ENCODE results near the gene NCOA1. TPM values are rescaled to one million over a fixed set of nuclear protein-coding genes. Genes with fewer than 3 reads are reported as not detected.

The NCOA1 gene
- polyA plus RNA-seq, 1 of the 3 experiments (the other 2 are of a cell fraction): 10.7 TPM

DNA sequence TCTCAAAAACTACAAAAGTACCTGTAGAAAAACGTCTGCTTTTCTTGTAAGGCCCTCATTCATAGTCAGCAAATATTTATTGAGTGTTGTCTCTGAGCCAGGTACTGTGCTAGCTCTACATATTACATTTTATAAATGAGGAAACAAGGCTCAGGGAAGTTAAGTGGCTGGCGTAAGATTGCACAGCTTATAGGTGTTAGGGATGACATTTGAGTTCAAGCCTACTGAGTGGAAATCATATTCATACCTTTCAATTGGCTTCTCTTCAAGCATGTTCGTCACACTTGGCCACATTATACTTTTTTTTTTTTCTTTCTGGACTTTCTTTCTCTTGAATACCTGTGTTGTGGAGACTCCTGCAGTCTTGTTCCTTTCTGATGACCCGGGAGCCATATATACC lies 5.9 kb downstream of the NCOA1 start (continued):
- TF ChIP-seq, protein P1, sequence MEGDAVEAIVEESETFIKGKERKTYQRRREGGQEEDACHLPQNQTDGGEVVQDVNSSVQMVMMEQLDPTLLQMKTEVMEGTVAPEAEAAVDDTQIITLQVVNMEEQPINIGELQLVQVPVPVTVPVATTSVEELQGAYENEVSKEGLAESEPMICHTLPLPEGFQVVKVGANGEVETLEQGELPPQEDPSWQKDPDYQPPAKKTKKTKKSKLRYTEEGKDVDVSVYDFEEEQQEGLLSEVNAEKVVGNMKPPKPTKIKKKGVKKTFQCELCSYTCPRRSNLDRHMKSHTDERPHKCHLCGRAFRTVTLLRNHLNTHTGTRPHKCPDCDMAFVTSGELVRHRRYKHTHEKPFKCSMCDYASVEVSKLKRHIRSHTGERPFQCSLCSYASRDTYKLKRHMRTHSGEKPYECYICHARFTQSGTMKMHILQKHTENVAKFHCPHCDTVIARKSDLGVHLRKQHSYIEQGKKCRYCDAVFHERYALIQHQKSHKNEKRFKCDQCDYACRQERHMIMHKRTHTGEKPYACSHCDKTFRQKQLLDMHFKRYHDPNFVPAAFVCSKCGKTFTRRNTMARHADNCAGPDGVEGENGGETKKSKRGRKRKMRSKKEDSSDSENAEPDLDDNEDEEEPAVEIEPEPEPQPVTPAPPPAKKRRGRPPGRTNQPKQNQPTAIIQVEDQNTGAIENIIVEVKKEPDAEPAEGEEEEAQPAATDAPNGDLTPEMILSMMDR (IDR thresholded peaks at IDR 0.05): no peak
- no peak for TF ChIP-seq MXI1 (IDR thresholded peaks at IDR 0.05; ENCODE audit: low read depth, low read length)

DNA sequence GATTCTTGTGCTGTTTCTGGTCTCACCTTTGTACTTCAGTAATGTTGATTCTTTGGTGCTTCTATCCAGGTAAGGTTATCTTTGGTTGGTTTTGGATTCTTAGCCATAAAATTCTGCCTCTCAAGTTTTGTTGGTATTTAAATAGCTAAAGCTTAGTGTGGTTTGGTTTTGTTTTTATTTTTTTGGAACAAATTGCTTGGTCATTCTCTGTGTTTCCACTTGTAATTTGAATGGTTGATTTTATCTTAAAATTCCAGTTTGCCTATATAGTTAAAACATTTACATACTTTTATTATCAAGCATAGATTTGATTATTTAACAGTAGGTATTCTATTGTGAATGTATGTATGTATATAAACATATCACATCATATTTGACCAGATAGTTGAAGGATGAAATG lies 6.6 kb downstream of the NCOA1 start:
- H3K9ac ChIP-seq: no peak overlapping the region
- peaks cover 1 to 5% of the 10 kb centered on the region in 2 experiments; a peak in 3 of 4 replicates for H3K4me1 ChIP-seq (ENCODE audit: control insufficient read depth in 1 of 2, insufficient read depth in 2 of 2, low read depth in 1 of 2, low read length in 1 of 2)
- H3K9me3 ChIP-seq: no peaks in the 10 kb centered on the region
- H3K79me2 ChIP-seq (ENCODE audit: insufficient read depth): peaks cover 93% of the 10 kb centered on the region
- H3K4me3 ChIP-seq (ENCODE audit: low read depth in 2 of 2, low read length in 1 of 2): no peak overlapping the region
- no peak overlapping the region for H3K27ac ChIP-seq (ENCODE audit: low read depth in 2 of 2, low read length in 1 of 2)
- no peaks in the 10 kb centered on the region for H3K27me3 ChIP-seq (ENCODE audit: insufficient read depth)
- H3K36me3 ChIP-seq (replicated peaks in 1 of 2; ENCODE audit: control insufficient read depth in 1 of 2, insufficient read depth in 2 of 2, low read length in 1 of 2): no peaks in the 10 kb centered on the region
- H3K9me2 ChIP-seq: no peaks in the 10 kb centered on the region
- H3F3A ChIP-seq (replicated peaks; ENCODE audit: insufficient read depth): peaks cover 3% of the 10 kb centered on the region
- DNase-seq: no peak
- H2AFZ ChIP-seq (ENCODE audit: low read depth): no peak overlapping the region
- peaks cover 15% of the 10 kb centered on the region; the same call in 1 of the 2 replicates for H4K20me1 ChIP-seq (ENCODE audit: insufficient read depth)
- TF ChIP-seq SIN3A (IDR thresholded peaks at IDR 0.05; ENCODE audit: borderline replicate concordance, low read depth, low read length) (no peak), FOXJ3 (CRISPR knock-in tag; IDR thresholded peaks at IDR 0.05) (no peak)
- TF ChIP-seq, protein P2, sequence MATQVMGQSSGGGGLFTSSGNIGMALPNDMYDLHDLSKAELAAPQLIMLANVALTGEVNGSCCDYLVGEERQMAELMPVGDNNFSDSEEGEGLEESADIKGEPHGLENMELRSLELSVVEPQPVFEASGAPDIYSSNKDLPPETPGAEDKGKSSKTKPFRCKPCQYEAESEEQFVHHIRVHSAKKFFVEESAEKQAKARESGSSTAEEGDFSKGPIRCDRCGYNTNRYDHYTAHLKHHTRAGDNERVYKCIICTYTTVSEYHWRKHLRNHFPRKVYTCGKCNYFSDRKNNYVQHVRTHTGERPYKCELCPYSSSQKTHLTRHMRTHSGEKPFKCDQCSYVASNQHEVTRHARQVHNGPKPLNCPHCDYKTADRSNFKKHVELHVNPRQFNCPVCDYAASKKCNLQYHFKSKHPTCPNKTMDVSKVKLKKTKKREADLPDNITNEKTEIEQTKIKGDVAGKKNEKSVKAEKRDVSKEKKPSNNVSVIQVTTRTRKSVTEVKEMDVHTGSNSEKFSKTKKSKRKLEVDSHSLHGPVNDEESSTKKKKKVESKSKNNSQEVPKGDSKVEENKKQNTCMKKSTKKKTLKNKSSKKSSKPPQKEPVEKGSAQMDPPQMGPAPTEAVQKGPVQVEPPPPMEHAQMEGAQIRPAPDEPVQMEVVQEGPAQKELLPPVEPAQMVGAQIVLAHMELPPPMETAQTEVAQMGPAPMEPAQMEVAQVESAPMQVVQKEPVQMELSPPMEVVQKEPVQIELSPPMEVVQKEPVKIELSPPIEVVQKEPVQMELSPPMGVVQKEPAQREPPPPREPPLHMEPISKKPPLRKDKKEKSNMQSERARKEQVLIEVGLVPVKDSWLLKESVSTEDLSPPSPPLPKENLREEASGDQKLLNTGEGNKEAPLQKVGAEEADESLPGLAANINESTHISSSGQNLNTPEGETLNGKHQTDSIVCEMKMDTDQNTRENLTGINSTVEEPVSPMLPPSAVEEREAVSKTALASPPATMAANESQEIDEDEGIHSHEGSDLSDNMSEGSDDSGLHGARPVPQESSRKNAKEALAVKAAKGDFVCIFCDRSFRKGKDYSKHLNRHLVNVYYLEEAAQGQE (IDR thresholded peaks at IDR 0.05; ENCODE audit: low read depth, low read length): no peak
- H3K4me2 ChIP-seq: no peak overlapping the region
- CTCF ChIA-PET: interaction anchor here (0.8 kb wide), 1 partner anchor 9 kb away, joined by 3 read pairs; no protein-coding TSS in a partner anchor
- POLR2A ChIA-PET: no interaction called here

DNA sequence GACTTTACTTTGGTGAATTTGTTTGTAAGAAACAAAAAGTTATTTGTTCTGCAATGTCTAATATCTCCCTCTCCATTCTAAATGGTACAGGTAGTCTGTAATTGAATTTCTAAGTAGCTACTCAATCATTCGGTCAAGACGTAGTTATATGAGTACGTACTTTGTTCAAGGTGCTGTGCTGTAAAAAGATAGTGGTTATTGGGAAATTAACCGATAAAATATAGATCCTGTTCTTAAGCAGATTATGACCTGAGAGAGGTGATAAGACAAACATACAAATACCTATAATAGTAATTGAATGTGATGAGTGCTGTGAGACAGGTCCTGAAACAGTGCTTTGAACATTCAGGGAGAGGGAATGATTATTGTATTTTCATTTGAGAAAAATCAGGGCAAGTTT lies 7.1 kb downstream of the NCOA1 start:
- Histone ChIP-seq H3K9ac (no peak overlapping the region), H3K9me2 (no peaks in the 10 kb centered on the region), H3K79me2 (ENCODE audit: insufficient read depth) (peaks cover 92% of the 10 kb centered on the region), H3K27ac (ENCODE audit: low read depth in 2 of 2, low read length in 1 of 2) (no peak overlapping the region), H3K4me1 (ENCODE audit: control insufficient read depth in 1 of 2, insufficient read depth in 2 of 2, low read depth in 1 of 2, low read length in 1 of 2) (peaks cover 0 to 5% of the 10 kb centered on the region in 2 experiments; a peak in 3 of 4 replicates), H3K36me3 (replicated peaks in 1 of 2; ENCODE audit: control insufficient read depth in 1 of 2, insufficient read depth in 2 of 2, low read length in 1 of 2) (no peaks in the 10 kb centered on the region), H2AFZ (ENCODE audit: low read depth) (no peak overlapping the region), H3K27me3 (ENCODE audit: insufficient read depth) (no peaks in the 10 kb centered on the region), H3K9me3 (no peaks in the 10 kb centered on the region), H3K4me2 (no peak overlapping the region), H3F3A (replicated peaks; ENCODE audit: insufficient read depth) (peaks cover 3% of the 10 kb centered on the region), H4K20me1 (ENCODE audit: insufficient read depth) (peaks cover 15% of the 10 kb centered on the region; the same call in 1 of the 2 replicates), H3K4me3 (ENCODE audit: low read depth in 2 of 2, low read length in 1 of 2) (no peak overlapping the region)
- 98% methylated on average over 4 of the region's 4 CpGs for WGBS (ENCODE audit: low lambda C conversion rate)
- CTCF ChIA-PET: interaction anchor here (0.8 kb wide), 1 partner anchor 10 kb away, joined by 3 read pairs; no protein-coding TSS in a partner anchor
- DNase-seq: no peak
- TF ChIP-seq, protein P3, sequence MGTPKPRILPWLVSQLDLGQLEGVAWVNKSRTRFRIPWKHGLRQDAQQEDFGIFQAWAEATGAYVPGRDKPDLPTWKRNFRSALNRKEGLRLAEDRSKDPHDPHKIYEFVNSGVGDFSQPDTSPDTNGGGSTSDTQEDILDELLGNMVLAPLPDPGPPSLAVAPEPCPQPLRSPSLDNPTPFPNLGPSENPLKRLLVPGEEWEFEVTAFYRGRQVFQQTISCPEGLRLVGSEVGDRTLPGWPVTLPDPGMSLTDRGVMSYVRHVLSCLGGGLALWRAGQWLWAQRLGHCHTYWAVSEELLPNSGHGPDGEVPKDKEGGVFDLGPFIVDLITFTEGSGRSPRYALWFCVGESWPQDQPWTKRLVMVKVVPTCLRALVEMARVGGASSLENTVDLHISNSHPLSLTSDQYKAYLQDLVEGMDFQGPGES (IDR thresholded peaks at IDR 0.05; ENCODE audit: low read depth, low read length): no peak
- TF ChIP-seq RXRA (IDR thresholded peaks at IDR 0.05; ENCODE audit: borderline replicate concordance, low read depth) (no peak), FOXJ3 (CRISPR knock-in tag; IDR thresholded peaks at IDR 0.05) (no peak), CHD2 (IDR thresholded peaks at IDR 0.05; ENCODE audit: low read length, partially characterized antibody) (no peak), NFIC (IDR thresholded peaks at IDR 0.05; ENCODE audit: borderline replicate concordance) (no peak), TAF1 (IDR thresholded peaks at IDR 0.05; ENCODE audit: borderline replicate concordance, low read depth, low read length) (no peak), RCOR1 (IDR thresholded peaks at IDR 0.05; ENCODE audit: low read length) (no peak), RAD21 (IDR thresholded peaks at IDR 0.05; ENCODE audit: low read length) (no peak)
- TF ChIP-seq, protein P4, sequence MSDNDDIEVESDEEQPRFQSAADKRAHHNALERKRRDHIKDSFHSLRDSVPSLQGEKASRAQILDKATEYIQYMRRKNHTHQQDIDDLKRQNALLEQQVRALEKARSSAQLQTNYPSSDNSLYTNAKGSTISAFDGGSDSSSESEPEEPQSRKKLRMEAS (IDR thresholded peaks at IDR 0.05; ENCODE audit: low read depth): no peak
- TF ChIP-seq, protein P1 (IDR thresholded peaks at IDR 0.05): no peak
- POLR2A ChIA-PET: no interaction called here
